IMR-90 (cell line): ENCODE measurements around the gene PAXIP1. TPM values are rescaled to one million over a fixed set of nuclear protein-coding genes. Genes with fewer than 3 reads are reported as not detected.

ENCODE experiments used
- ATAC-seq: fragments of 200-7000 bp; cut with Tn5 transposase; 2 replicates; pipeline ENCODE4 v1.9.1; 2020; ENCODE audit warnings: low read depth, mild to moderate bottlenecking, moderate library complexity
- BruUV-seq: library from RNA; stranded (reverse); fragments of 400-500 nt; replicated peaks from 2 replicates; lab custom pipeline; 2021; lab: Mats Ljungman, UMichigan
- CTCF ChIA-PET: fragments of 300-600 bp; formaldehyde crosslinking; extraction: SDS; loops from one replicate; lab custom pipeline; 2021; ENCODE audit warnings: antibody characterized with exemption; lab: Yijun Ruan, JAX
- POLR2A ChIA-PET: fragments of 300-600 bp; sonication (Branson Sonifier 250); formaldehyde crosslinking; loops from one replicate; lab custom pipeline; 2022; ENCODE audit warnings: antibody characterized with exemption; ENCODE audit not compliant: unreplicated experiment; lab: Charles Lee
- DNase-seq: peaks from one replicate; pipeline ENCODE4 v3.0.0; 2013
- H2AFZ ChIP-seq: replicated peaks from 2 replicates; pipeline ENCODE3; 2013; ENCODE audit warnings: low read length, mild to moderate bottlenecking; ENCODE audit not compliant: poor library complexity
- H2AK5ac ChIP-seq: 2 replicates; pipeline ENCODE4 v1.6.1; 2013; ENCODE audit warnings: low read depth, low read length, inconsistent platforms
- H2AK9ac ChIP-seq: replicated peaks from 2 replicates; pipeline ENCODE3; 2013; ENCODE audit warnings: mild to moderate bottlenecking, low read depth, low read length, moderate library complexity; ENCODE audit not compliant: poor library complexity
- H2BK120ac ChIP-seq: 2 replicates; pipeline ENCODE4 v1.6.1; 2013; ENCODE audit warnings: low read depth, low read length, inconsistent platforms
- H2BK15ac ChIP-seq: 3 replicates; pipeline ENCODE4 v1.6.1; 2013; ENCODE audit warnings: low read depth, low read length, inconsistent platforms
- H2BK20ac ChIP-seq: 2 replicates; pipeline ENCODE4 v1.6.1; 2013; ENCODE audit warnings: low read depth, mild to moderate bottlenecking, inconsistent platforms, low read length, moderate library complexity
- H2BK5ac ChIP-seq: 2 replicates; pipeline ENCODE4 v1.6.1; 2013; ENCODE audit warnings: mild to moderate bottlenecking, low read depth, low read length, inconsistent platforms; ENCODE audit not compliant: poor library complexity, severe bottlenecking
- H3K14ac ChIP-seq: replicated peaks from 2 replicates; pipeline ENCODE4 v1.6.1; 2013; ENCODE audit warnings: low read depth, low read length, inconsistent platforms
- H3K18ac ChIP-seq: 2 replicates; pipeline ENCODE4 v1.6.1; 2013; ENCODE audit warnings: low read depth, low read length, control low read depth
- H3K23ac ChIP-seq: 2 replicates; pipeline ENCODE4 v1.6.1; 2013; ENCODE audit warnings: low read depth, low read length, inconsistent platforms
- H3K27ac ChIP-seq: 2 replicates; pipeline ENCODE4 v1.5.1; 2013; ENCODE audit warnings: mild to moderate bottlenecking, control low read depth, low read length; ENCODE audit not compliant: insufficient read depth
- H3K27me3 ChIP-seq: 2 replicates; pipeline ENCODE4 v1.6.1; 2013; ENCODE audit warnings: low read length; ENCODE audit not compliant: control insufficient read depth, insufficient read depth
- H3K36me3 ChIP-seq: 2 replicates; pipeline ENCODE4 v1.6.1; 2013; ENCODE audit warnings: low read length, mixed read lengths; ENCODE audit not compliant: control insufficient read depth, insufficient read depth
- H3K4ac ChIP-seq: 2 replicates; pipeline ENCODE4 v1.6.1; 2013; ENCODE audit warnings: low read depth, low read length, inconsistent platforms
- H3K4me1 ChIP-seq: 2 replicates; pipeline ENCODE4 v1.6.1; 2013; ENCODE audit warnings: low read length, mixed read lengths; ENCODE audit not compliant: control insufficient read depth, insufficient read depth
- H3K4me2 ChIP-seq: 2 replicates; pipeline ENCODE4 v1.6.1; 2013; ENCODE audit warnings: low read depth, mild to moderate bottlenecking, control low read depth, low read length, moderate library complexity
- H3K4me3 ChIP-seq: 2 replicates; pipeline ENCODE4 v1.5.1; 2013; ENCODE audit warnings: low read depth, mild to moderate bottlenecking, control low read depth, low read length, moderate library complexity; ENCODE audit not compliant: insufficient read depth
- H3K56ac ChIP-seq: 2 replicates; pipeline ENCODE4 v1.6.1; 2013; ENCODE audit warnings: low read length, inconsistent platforms; ENCODE audit not compliant: insufficient read depth; ENCODE audit errors: extremely low read depth
- H3K79me1 ChIP-seq, 2 experiments: 2 replicates each; pipeline ENCODE4 v1.6.1; 2013; ENCODE audit warnings: low read length in 2 of 2, inconsistent platforms in 1 of 2, low read depth in 1 of 2
- H3K9ac ChIP-seq: 2 replicates; pipeline ENCODE4 v1.6.1; 2013; ENCODE audit warnings: low read depth, low read length, control low read depth
- H3K9me1 ChIP-seq: 2 replicates; pipeline ENCODE4 v1.6.1; 2013; ENCODE audit warnings: low read length, inconsistent platforms; ENCODE audit not compliant: insufficient read depth
- H3K9me3 ChIP-seq: 2 replicates; pipeline ENCODE4 v1.6.1; 2013; ENCODE audit warnings: low read length; ENCODE audit not compliant: control insufficient read depth, insufficient read depth
- H4K20me1 ChIP-seq: 2 replicates; pipeline ENCODE4 v1.6.1; 2013; ENCODE audit warnings: low read length, inconsistent platforms; ENCODE audit not compliant: insufficient read depth
- H4K5ac ChIP-seq: 2 replicates; pipeline ENCODE4 v1.6.1; 2013; ENCODE audit warnings: mild to moderate bottlenecking, low read depth, low read length, control low read depth
- H4K8ac ChIP-seq, 2 experiments: 2 replicates each; pipeline ENCODE4 v1.6.1; 2013; ENCODE audit warnings: low read depth in 2 of 2, low read length in 2 of 2, control low read depth in 1 of 2, inconsistent platforms in 1 of 2
- H4K91ac ChIP-seq: 2 replicates; pipeline ENCODE4 v1.6.1; 2013; ENCODE audit warnings: low read depth, low read length, inconsistent platforms; ENCODE audit not compliant: insufficient read depth
- NFE2L2 ChIP-seq: fragments of 150-350 bp; IDR thresholded peaks from 2 replicates; pipeline ENCODE4 v1.6.1; 2016; ENCODE audit warnings: low read depth, mild to moderate bottlenecking, low read length
- SMC3 ChIP-seq: fragments of 150-350 bp; IDR thresholded peaks from 2 replicates; pipeline ENCODE4 v1.6.1; 2016; ENCODE audit warnings: low read depth, mild to moderate bottlenecking, antibody characterized with exemption, low read length, moderate library complexity
- WGBS, 2 experiments: methylation state at CpG; one replicate each; pipeline versions ENCODE4 v1.1.5 to v1.1.7; 2013; ENCODE audit warnings: missing lambda C conversion rate in 2 of 2; ENCODE audit not compliant: insufficient read length in 1 of 2; ENCODE audit errors: extremely low coverage in 2 of 2; 5-methylcytosine and 5-hydroxymethylcytosine counted together
- dilution Hi-C: fragments of 300-500 bp; cut with HindIII; formaldehyde crosslinking; loops from one replicate; pipeline ENCODE4 v1.14.3; 2018; ENCODE audit warnings: low sequenced_read_pairs; ENCODE audit not compliant: unreplicated experiment
- in situ Hi-C: fragments of 300-500 bp; cut with MboI; formaldehyde crosslinking; loops from 3 replicates; pipeline ENCODE4 v1.14.3; 2019; ENCODE audit warnings: low sequenced_read_pairs, inconsistent platforms, mixed read lengths
- intact Hi-C: fragments of 100-400 bp; cut with micrococcal nuclease; formaldehyde crosslinking; loops from 2 replicates; pipeline ENCODE4 v1.10.0; 2022
- polyA plus RNA-seq, 3 experiments: library from polyadenylated mRNA; depleted of rRNA; stranded (reverse); fragments of >200 nt; gene quantifications; 2 replicates each; pipeline ENCODE4 v1.2.3, GENCODE V29; 2012; ENCODE audit warnings: low replicate concordance in 1 of 3
- total RNA-seq: library from RNA; depleted of rRNA; stranded (reverse); fragments of >200 nt; gene quantifications from 2 replicates; pipeline ENCODE4 v1.2.3, GENCODE V29; 2012

Gene PAXIP1
- total and polyA plus RNA-seq, 2 of the 4 experiments (the other 2 are of a cell fraction): 7.3 to 8.7 TPM

- TF ChIP-seq SMC3: no peak
- no peak for TF ChIP-seq NFE2L2
These were observed 18.2 kb downstream of the PAXIP1 start for GRCh38 chr7:154984601-154985188.

More at GRCh38 chr7:154984601-154985188, 18.2 kb downstream of the PAXIP1 start:
- Histone ChIP-seq H3K79me1 (peaks cover 6 to 7% of the 10 kb centered on the region in 2 experiments; a peak in 3 of 4 replicates), H3K9ac (no peak overlapping the region), H3K27me3 (no peaks in the 10 kb centered on the region), H3K9me3 (no peaks in the 10 kb centered on the region), H2BK120ac (no peak overlapping the region), H3K36me3 (peaks cover 13% of the 10 kb centered on the region), H3K56ac (no peak overlapping the region), H2BK20ac (no peak overlapping the region), H2AFZ (no peak overlapping the region), H2AK5ac (no peak overlapping the region), H3K27ac (no peak overlapping the region), H4K91ac (no peak overlapping the region), H3K4me2 (no peak overlapping the region), H4K5ac (no peak overlapping the region), H3K4me3 (no peak overlapping the region), H3K18ac (no peak overlapping the region), H4K8ac (no peak overlapping the region), H4K20me1 (no peaks in the 10 kb centered on the region), H2BK5ac (no peak overlapping the region), H3K4me1 (no peaks in the 10 kb centered on the region), H3K4ac (no peak overlapping the region), H3K14ac (no peak overlapping the region), H2BK15ac (no peak overlapping the region), H3K23ac (no peak overlapping the region), H2AK9ac (no peak overlapping the region), H3K9me1 (peaks cover 6% of the 10 kb centered on the region; the same call in 1 of the 2 replicates)
- in situ Hi-C loops (no loop called here), intact Hi-C loops (no loop called here), dilution Hi-C loops (no loop called here)
- BruUV-seq: no TSS peak
- DNase-seq: no peak
- ATAC-seq: no peak
- ChIA-PET POLR2A (no interaction called here), CTCF (interaction anchor here (0.5 to 1.2 kb wide), 3 partner anchors 10 to 741 kb away, joined by 3 to 4 read pairs (median 3); no protein-coding TSS in a partner anchor)
- WGBS, 2 experiments: no CpG with 5 or more reads among the region's 6 CpGs
